Rectal smooth muscle tissue (tissue), 1 donor: ENCODE results near the gene TMEM125.

Source experiments
- H3K27ac ChIP-seq: one replicate; pipeline ENCODE4 v1.7.0; 2013; ENCODE audit warnings: low read depth, low read length, inconsistent platforms
- H3K27me3 ChIP-seq: one replicate; pipeline ENCODE4 v1.7.0; 2013; ENCODE audit warnings: low read length; ENCODE audit not compliant: control insufficient read depth, insufficient read depth
- H3K36me3 ChIP-seq: one replicate; pipeline ENCODE4 v1.7.0; 2013; ENCODE audit warnings: low read length; ENCODE audit not compliant: control insufficient read depth, insufficient read depth
- H3K4me1 ChIP-seq: one replicate; pipeline ENCODE4 v1.7.0; 2013; ENCODE audit warnings: low read length; ENCODE audit not compliant: control insufficient read depth, insufficient read depth
- H3K4me3 ChIP-seq: one replicate; pipeline ENCODE4 v1.7.0; 2013; ENCODE audit warnings: low read length
- H3K9ac ChIP-seq: one replicate; pipeline ENCODE4 v1.7.0; 2013; ENCODE audit warnings: low read length

Gene TMEM125

GRCh38 chr1:43235040-43235439 lies 34.7 kb upstream of the TMEM125 start:
- Histone ChIP-seq H3K27me3 (no peaks in the 10 kb centered on the region), H3K4me3 (no peak overlapping the region), H3K36me3 (no peaks in the 10 kb centered on the region), H3K4me1 (no peaks in the 10 kb centered on the region), H3K9ac (no peak overlapping the region), H3K27ac (no peak overlapping the region)

GRCh38 chr1:43235451-43236121 lies 34.2 kb upstream of the TMEM125 start:
- H3K27ac ChIP-seq = no peak overlapping the region
- H3K27me3 ChIP-seq = no peaks in the 10 kb centered on the region
- H3K9ac ChIP-seq = no peak overlapping the region
- H3K4me3 ChIP-seq = no peak overlapping the region
- H3K4me1 ChIP-seq = no peaks in the 10 kb centered on the region
- H3K36me3 ChIP-seq = no peaks in the 10 kb centered on the region

- no peak overlapping the region for H3K4me3 ChIP-seq
- no peak overlapping the region for H3K9ac ChIP-seq
- no peaks in the 10 kb centered on the region for H3K4me1 ChIP-seq
- H3K36me3 ChIP-seq = no peaks in the 10 kb centered on the region
- no peaks in the 10 kb centered on the region for H3K27me3 ChIP-seq
- no peak overlapping the region for H3K27ac ChIP-seq
Measured at GRCh38 chr1:43237121-43237520, 32.7 kb upstream of the TMEM125 start.

- H3K36me3 ChIP-seq = no peaks in the 10 kb centered on the region
- H3K9ac ChIP-seq = no peak overlapping the region
- no peaks in the 10 kb centered on the region for H3K4me1 ChIP-seq
- H3K4me3 ChIP-seq = no peak overlapping the region
- no peak overlapping the region for H3K27ac ChIP-seq
- H3K27me3 ChIP-seq = no peaks in the 10 kb centered on the region
Measured at GRCh38 chr1:43238085-43238484, 31.7 kb upstream of the TMEM125 start.

GRCh38 chr1:43238991-43239469 lies 30.8 kb upstream of the TMEM125 start:
- no peak overlapping the region for H3K27ac ChIP-seq
- H3K9ac ChIP-seq = no peak overlapping the region
- no peaks in the 10 kb centered on the region for H3K36me3 ChIP-seq
- no peaks in the 10 kb centered on the region for H3K27me3 ChIP-seq
- no peaks in the 10 kb centered on the region for H3K4me1 ChIP-seq
- H3K4me3 ChIP-seq = no peak overlapping the region

- Histone ChIP-seq H3K27me3 (no peaks in the 10 kb centered on the region), H3K36me3 (no peaks in the 10 kb centered on the region), H3K4me3 (no peak overlapping the region), H3K4me1 (no peaks in the 10 kb centered on the region), H3K27ac (no peak overlapping the region), H3K9ac (no peak overlapping the region)
Measured at GRCh38 chr1:43239484-43239883, 30.3 kb upstream of the TMEM125 start.

GRCh38 chr1:43241413-43241836 lies 28.4 kb upstream of the TMEM125 start:
- Histone ChIP-seq H3K27ac (no peak overlapping the region), H3K4me3 (no peak overlapping the region), H3K4me1 (no peaks in the 10 kb centered on the region)

GRCh38 chr1:43243299-43243698 lies 26.5 kb upstream of the TMEM125 start:
- H3K4me1 ChIP-seq = no peaks in the 10 kb centered on the region
- no peaks in the 10 kb centered on the region for H3K36me3 ChIP-seq
- H3K27me3 ChIP-seq = no peaks in the 10 kb centered on the region
- H3K9ac ChIP-seq = no peak overlapping the region
- H3K27ac ChIP-seq = no peak overlapping the region
- no peak overlapping the region for H3K4me3 ChIP-seq

More at GRCh38 chr1:43241413-43241836, 28.4 kb upstream of the TMEM125 start:
- H3K27me3 ChIP-seq = no peaks in the 10 kb centered on the region
- no peak overlapping the region for H3K9ac ChIP-seq
- H3K36me3 ChIP-seq = no peaks in the 10 kb centered on the region

GRCh38 chr1:43246466-43247213 lies 23.1 kb upstream of the TMEM125 start:
- Histone ChIP-seq H3K9ac (no peak overlapping the region), H3K4me1 (no peaks in the 10 kb centered on the region), H3K27ac (no peak overlapping the region), H3K36me3 (no peaks in the 10 kb centered on the region), H3K4me3 (no peak overlapping the region), H3K27me3 (no peaks in the 10 kb centered on the region)

- H3K36me3 ChIP-seq = no peaks in the 10 kb centered on the region
- no peak overlapping the region for H3K4me3 ChIP-seq
- no peaks in the 10 kb centered on the region for H3K4me1 ChIP-seq
- no peak overlapping the region for H3K9ac ChIP-seq
- no peaks in the 10 kb centered on the region for H3K27me3 ChIP-seq
- H3K27ac ChIP-seq = no peak overlapping the region
Measured at GRCh38 chr1:43247256-43247921, 22.4 kb upstream of the TMEM125 start.

- no peaks in the 10 kb centered on the region for H3K36me3 ChIP-seq
- H3K27me3 ChIP-seq = no peaks in the 10 kb centered on the region
- no peak overlapping the region for H3K4me3 ChIP-seq
- no peak overlapping the region for H3K27ac ChIP-seq
- H3K9ac ChIP-seq = no peak overlapping the region
- no peaks in the 10 kb centered on the region for H3K4me1 ChIP-seq
Measured at GRCh38 chr1:43250351-43250761, 19.4 kb upstream of the TMEM125 start.

- Histone ChIP-seq H3K4me3 (no peak overlapping the region), H3K9ac (no peak overlapping the region), H3K36me3 (no peaks in the 10 kb centered on the region), H3K27me3 (no peaks in the 10 kb centered on the region), H3K4me1 (no peaks in the 10 kb centered on the region), H3K27ac (no peak overlapping the region)
Measured at GRCh38 chr1:43251024-43251423, 18.8 kb upstream of the TMEM125 start.
